ENCODE data around the gene FAM209B.
"Not testable (repeated sequence)": the region's sequence is repeated elsewhere in the genome, so short reads cannot be mapped to it uniquely, and the experiment has no call there.

Gene FAM209B

DNA sequence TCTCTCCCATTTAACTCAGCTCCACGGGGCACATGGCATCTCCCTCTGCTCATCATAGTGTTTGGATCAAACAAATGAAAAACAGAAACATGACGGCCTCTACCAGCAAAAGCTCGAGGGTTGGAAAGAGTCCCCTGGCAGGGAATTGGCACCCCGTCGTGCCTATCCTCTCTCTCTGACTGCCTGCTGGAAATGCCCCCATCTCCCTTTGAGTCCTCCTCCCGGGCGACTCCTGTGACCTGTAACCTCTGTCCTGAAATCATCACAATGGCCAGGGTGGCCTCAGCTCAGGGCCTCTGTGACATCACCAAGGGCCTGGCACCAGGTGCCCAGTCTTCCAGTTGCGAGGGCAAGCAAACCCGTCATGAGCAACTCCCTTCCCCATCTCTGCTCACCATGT, at the start of gene FAM209B:
Gene FAM209B (plus strand): TSS at position 301 of the 400 bp plus-strand sequence. CDS start 96 bp downstream, at position 397.
- not testable (repeated sequence) for DNase-seq

- DNase-seq: no peak
Measured at GRCh38 chr20:56483970-56484369, 49.1 kb upstream of the FAM209B start.

GRCh38 chr20:56487216-56487615, 45.8 kb upstream of the FAM209B start:
- DNase-seq: no peak

DNA sequence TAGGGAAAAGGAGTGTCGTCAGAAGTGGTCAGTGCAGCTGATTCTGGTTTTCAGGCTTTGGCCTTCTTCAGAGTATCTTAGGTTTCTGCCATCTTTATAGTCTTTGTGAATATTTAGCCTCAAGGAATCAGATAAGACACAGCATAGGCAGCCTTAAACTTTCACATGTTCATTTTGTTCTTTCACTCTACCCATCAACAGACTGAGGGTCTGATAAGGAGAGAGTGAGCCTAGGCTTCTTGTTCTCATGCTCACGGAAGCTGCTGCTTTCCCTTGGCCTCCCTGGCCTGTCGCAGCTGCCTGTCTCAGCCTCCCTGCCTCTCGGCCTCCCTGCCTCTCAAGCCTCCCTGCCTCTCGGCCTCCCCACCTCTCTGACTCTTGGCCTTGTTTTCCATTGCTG, 44.5 kb upstream of the FAM209B start:
- no peak for DNase-seq

- DNase-seq: no peak
Measured at GRCh38 chr20:56501116-56501515, 31.9 kb upstream of the FAM209B start.

DNA sequence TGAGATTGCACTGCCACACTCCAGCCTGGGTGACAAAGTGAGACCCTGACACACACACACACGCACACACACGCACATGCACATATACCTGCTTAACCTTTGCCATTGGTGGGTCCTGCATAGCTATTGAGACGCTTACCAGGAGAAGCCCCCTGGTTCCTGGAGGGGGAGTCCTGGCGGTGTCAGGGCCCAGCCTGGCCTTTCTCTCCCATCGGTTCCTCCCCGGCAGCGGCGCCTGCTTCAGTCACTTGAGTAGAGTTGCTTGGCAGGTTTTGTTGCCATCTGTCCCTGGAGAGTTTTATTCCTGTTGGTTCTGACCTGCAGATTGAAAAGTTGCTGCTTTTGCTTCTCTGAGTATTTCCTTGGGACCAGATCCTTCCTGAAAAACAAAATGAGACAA, 29.1 kb upstream of the FAM209B start:
- DNase-seq: no peak

DNA sequence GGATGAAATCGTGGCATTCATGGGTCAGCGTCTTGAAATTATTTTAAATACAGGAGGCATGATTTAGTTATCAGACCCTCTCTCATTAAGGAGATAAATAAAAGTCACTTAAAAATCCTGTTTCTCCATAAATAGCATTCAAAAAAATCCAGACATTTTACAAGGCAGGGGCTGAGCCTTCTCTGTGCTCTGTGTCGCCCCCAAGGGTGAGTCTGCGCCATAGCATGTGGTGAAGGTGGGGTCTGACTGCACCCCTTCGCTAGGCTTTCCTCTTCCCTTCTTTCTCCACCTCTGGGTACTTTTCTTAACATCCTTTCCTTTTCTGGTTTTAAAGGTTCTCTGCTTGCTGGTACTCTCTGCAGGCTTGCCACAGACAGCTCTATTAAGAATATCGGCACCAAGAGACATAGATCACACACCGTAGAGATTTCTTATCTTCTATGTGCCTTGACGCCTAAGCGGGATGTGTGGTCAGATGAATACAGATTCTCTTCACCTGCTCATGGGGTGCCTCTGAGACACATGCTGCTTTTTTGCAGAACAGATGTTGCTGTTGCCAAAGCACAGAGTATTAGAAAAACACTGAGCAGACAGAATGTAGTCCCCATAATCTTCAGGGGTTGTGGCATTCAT, 28.6 kb upstream of the FAM209B start:
- DNase-seq: peak; percentile 17

- DNase-seq: no peak
Measured at GRCh38 chr20:56506103-56506502, 26.9 kb upstream of the FAM209B start.

- DNase-seq: no peak
Measured at GRCh38 chr20:56511926-56512325, 21.1 kb upstream of the FAM209B start.

- DNase-seq: no peak
Measured at GRCh38 chr20:56513161-56514150, 19.6 kb upstream of the FAM209B start.

DNA sequence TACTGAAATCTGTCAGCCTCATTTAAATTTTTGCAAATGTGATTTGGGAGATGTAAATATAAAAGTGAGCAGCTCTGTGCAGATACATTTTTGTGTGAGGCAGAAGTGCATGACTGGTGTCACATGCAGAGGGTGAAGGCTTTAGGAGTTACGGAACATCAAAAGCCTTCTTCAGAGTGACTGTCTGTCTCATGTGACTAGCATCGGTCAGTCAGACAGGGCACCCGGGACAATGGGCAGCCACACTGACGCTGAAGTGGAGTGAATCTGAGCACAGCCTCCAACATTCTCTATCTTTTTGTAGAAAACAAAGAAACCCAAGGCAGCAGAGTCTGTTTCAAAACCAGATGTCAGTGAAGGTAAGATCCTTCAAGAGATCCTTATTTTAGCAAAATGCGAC, 16.4 kb upstream of the FAM209B start:
- DNase-seq: no peak

GRCh38 chr20:56517211-56517610, 15.8 kb upstream of the FAM209B start:
- no peak for DNase-seq

DNA sequence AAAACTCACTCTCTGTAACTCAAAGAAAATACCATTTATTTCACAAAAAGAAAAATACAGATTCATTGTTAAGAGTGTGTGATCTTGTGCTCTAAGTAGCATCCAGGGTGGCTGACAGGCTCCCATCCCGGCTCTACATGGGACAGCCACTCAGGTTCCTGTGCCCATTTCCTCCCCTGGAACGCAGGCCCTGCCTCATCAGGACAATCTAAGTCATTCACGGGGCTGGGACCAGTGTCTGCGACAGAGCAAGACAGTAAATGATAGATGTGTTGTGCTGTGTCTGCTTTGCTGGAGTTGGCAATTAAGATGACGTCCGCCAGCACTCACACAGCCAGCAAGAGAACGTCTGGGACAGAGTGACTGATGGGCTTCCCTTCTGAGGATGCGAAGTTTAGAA, 15.4 kb upstream of the FAM209B start:
- no peak for DNase-seq

- no peak for DNase-seq
Measured at GRCh38 chr20:56518126-56518525, 14.9 kb upstream of the FAM209B start.

DNA sequence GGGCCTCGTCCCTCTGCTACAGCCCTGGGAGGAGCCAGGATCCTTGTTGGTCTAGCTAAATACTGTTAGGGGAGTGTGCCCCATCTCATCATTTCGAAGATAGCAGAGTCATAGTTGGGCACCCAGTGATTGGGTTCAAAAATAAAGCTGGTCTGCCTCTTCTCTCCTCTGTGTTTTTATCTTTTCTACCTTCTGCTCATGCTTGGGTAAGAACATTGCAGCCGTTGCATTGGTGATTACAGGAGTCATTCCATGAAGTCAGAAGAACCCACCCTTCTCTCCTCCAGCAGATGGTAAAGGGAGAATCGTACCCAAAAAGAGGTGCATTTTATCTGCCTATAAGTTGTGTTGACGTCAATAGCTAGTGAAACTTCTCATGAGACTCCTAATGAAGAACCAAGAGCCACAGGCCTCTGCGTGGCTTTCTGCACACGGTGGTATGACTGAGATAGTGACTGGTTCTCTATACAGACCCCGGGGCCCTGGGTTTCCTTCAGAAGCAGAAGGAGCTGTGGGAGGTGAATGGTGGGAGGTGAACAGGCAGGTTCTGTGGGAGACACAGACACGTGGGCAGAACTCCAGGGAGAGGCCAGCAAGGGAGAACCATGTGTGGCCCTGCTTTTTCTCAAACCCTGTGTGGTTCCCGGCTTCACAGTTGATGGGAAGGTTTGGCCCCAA, 14.2 kb upstream of the FAM209B start:
- no peak for DNase-seq

DNA sequence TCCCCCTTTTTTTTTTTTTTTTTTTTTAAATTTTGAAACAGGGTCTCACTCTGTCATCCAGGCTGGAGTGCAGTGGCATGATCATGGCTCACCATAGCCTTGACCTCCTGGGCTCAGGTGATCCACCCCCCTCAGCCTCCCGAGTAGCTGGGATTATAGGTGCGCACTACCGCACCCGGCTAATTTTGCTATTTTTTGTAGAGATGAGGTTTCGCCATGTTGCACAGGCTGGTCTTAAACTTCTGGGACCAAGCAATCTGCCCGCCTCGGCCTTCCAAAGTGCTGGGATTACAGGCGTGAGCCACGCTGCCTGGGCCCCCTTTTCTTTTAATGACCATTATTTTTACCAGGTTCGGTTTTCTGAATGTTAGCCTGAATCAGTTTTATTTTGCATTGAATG, 13.5 kb upstream of the FAM209B start:
- DNase-seq: no peak

GRCh38 chr20:56520180-56520579, 12.9 kb upstream of the FAM209B start:
- no peak for DNase-seq

GRCh38 chr20:56520746-56521354, 12.2 kb upstream of the FAM209B start:
- DNase-seq: not testable (repeated sequence)

GRCh38 chr20:56522311-56522710, 10.7 kb upstream of the FAM209B start:
- no peak for DNase-seq

- DNase-seq: not testable (repeated sequence)
Measured at GRCh38 chr20:56524444-56524843, 8.6 kb upstream of the FAM209B start, which contains the start of gene FAM209A. FAM209A (plus strand) TSS chr20:56524744; CDS start chr20:56524809, 65 bp downstream.

DNA sequence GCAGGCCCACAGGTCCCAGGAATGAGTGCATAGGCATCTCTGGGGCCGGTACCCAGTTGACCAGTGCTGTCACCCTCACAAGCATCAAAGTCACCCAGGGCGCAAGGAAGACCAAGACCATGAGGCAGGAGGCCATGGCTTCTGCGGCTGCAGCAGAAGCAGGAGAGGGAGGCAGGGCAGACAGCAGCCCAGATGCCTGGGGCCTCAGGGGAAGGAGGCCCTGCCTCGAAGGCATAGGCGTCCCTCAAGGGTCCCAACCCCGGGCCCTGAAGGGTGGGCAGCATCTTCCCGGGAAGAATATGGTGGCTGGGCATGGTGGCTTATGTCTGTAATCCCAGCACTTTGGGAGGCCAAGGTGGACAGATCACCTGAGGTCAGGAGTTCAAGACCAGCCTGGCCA, 5.5 kb upstream of the FAM209B start:
- DNase-seq: no peak

- DNase-seq: no peak
Measured at GRCh38 chr20:56537997-56538396, 5.0 kb downstream of the FAM209B start.

DNA sequence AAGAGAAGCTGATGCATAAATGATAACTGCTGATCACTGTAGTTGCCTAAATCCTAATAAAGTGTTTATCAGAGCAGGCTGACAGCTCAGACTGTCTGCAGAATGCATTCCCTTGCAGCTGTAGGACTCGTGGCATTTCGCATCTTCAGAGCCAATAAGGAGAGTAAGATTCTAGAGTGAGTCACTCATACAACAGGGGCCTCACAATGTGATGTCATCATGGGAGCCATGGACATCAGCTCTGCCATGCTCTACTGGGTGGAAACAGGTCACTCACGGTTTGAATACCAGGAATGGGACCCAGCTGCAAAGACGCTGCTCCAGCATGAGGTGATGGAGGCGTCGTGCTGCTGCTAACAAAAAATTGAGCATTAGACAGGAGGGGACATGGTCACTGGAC, 7.4 kb downstream of the FAM209B start:
- DNase-seq: no peak

Measured in CD4-positive, alpha-beta T cell treated with Interleukin-12 subunit alpha and Interleukin-12 subunit beta, for 1 hour (primary cell).